KOPT-K1 (cell line): Measurements from ENCODE around the gene ZCCHC2.

ENCODE experiments used
- H3K27ac ChIP-seq: fragments of 200-600 bp; sonication (generic); 2 replicates; pipeline ENCODE4 v1.5.1; 2016; ENCODE audit warnings: antibody characterized with exemption, mild to moderate bottlenecking, low read depth, low read length; ENCODE audit not compliant: poor library complexity, severe bottlenecking
- H3K36me3 ChIP-seq: fragments of 200-600 bp; sonication (generic); 2 replicates; pipeline ENCODE4 v1.5.1; 2017; ENCODE audit warnings: antibody characterized with exemption, mild to moderate bottlenecking, low read length, moderate library complexity; ENCODE audit not compliant: insufficient read depth
- H3K9me3 ChIP-seq: fragments of 200-600 bp; sonication (generic); 2 replicates; pipeline ENCODE4 v1.5.1; 2017; ENCODE audit warnings: antibody characterized with exemption, low read length, mild to moderate bottlenecking; ENCODE audit not compliant: insufficient read depth, poor library complexity, severe bottlenecking

ZCCHC2 gene

DNA sequence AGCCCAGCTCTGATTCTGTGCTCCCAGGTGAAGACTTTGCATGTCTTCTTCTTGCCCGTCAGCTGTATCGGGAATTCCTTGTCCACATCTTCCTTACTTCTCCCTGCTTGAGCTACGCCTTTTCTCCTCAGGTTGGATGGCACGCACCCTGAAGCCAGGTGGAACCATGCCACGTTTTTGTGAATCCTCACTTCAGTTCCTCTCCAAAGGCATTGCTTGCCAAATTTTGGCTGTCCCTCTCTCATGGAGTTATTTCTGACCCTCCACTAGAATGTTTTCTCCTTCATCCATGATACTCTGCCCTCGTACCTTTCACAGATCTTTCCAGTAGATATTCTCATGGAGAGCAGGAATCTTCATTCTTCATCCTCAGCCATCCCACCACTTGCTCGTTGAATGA is 20.2 kb downstream of the ZCCHC2 start:
- peaks cover 54% of the 10 kb centered on the region for H3K36me3 ChIP-seq
- H3K27ac ChIP-seq: no peak overlapping the region
- no peaks in the 10 kb centered on the region for H3K9me3 ChIP-seq

DNA sequence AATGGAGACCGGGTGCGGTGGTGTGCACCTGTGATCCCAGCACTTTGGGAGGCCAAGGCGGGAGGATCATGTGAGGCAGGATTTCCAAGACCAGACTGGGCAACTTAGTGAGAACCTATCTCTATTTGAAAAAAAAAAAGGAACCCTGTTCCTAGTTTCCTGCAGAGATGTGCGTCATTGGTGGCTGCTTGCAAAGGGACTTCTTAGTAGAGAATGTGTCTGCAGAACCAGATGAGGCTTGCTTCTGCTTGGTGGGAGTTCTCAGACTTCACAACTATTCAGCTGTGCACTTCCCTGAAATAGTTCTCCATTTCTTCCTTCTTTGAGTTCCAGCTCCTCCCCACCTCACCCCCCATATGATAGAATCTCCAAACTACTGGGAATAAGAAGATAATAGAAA is 22.3 kb downstream of the ZCCHC2 start:
- Histone ChIP-seq H3K27ac (no peak overlapping the region), H3K9me3 (no peaks in the 10 kb centered on the region), H3K36me3 (peaks cover 50% of the 10 kb centered on the region)

DNA sequence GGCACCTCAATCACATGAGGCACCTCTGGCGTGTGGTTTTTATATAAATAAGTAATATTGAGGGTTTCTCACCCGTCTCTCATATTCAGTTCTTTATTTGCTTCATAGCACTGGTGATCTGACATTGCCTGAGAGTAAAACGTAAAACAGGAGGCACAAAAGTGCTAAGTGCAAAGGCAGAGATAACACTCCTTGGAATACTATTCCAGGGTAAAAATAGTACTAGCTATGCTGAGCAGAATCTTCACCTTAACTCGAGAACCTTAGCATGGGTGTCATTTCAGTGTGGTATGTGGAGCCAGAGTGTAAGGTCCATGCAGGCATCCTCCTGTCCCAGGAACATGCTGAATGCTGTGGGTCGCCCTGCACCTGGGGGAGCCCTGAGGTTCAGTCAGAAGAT is 26.9 kb downstream of the ZCCHC2 start:
- peaks cover 55% of the 10 kb centered on the region for H3K36me3 ChIP-seq
- no peaks in the 10 kb centered on the region for H3K9me3 ChIP-seq
- no peak overlapping the region for H3K27ac ChIP-seq

DNA sequence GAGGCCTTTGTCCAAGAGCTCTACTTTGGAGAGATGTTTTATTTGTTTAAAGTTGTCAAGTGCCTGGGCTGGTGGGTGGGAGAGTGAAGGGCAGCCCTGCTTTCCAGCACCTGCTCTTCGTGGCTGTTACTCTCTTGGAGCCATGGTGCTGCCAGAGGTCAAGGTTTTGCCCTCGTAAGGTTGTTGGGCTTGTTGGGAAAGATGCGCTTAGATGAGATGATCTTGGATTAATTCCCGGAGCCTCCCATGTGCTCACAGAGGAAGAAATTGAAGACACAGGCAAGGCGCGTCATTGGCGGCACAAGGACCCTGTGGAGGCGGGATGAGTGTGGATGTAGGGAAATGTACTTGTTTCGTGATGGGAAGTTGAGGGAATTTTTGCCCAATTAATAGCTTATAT is 27.9 kb downstream of the ZCCHC2 start:
- peaks cover 49% of the 10 kb centered on the region for H3K36me3 ChIP-seq
- no peaks in the 10 kb centered on the region for H3K9me3 ChIP-seq
- H3K27ac ChIP-seq: no peak overlapping the region

DNA sequence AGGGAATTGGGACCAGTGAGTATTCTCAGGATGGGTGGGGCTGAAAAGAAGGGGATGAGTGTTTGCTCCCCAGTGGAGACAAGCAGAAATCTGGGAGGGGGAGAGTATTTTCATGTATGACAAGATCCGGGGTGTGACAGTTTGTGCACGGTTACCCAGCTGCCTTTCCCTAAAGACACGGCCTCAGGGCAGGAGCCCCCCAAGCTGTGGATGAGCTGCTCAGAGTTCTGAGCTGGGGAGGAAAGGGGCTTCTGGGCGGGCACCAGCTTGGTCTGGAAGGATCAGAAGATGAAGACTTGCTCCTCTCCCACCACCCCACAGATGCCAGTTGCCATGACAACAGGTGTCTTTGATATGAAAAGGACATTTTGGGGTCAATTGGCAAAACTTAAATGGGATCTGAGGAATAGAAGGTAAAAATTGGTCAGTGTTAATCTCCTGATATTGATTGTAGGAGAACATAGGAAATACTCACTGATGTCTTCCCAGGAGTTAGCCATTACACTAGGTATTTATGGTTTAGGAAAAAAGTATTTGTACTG is 29.2 kb downstream of the ZCCHC2 start:
- no peaks in the 10 kb centered on the region for H3K9me3 ChIP-seq
- H3K36me3 ChIP-seq: peaks cover 57% of the 10 kb centered on the region
- H3K27ac ChIP-seq: no peak overlapping the region

DNA sequence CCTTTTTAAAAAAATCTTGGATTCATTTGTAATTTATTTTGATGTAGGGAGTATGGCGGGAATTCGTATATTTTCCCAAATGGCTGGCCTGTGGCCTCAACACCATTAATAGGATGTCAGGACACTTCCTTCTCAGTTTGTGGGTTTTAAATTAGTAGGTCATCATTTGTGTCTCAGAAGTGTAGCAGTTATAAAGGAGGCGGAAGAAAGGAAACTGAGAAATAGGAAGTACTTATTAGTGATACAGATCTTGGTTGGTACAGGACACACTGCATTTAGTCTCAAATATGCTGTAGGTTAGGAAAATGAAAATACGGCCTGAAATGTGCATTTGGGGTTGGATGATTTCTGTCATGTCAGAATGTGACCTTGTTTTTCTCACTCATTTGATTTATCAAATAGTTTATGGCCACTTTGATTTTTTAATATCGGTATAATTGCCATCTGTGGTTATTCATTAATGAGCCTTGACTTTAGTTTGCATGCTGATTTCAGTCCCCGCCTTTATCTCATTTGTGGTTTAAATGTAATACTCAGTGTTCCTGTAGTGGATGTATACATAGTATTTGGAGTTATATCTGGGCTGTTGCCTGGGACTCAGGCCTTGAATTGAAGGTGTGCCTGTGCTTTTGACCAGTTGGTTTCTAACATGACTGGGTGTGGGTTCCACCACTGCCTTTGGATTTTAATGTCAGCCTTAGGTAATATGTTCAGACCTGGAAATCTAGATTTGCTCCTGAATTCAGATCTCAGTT is 31.4 kb downstream of the ZCCHC2 start:
- Histone ChIP-seq H3K36me3 (peaks cover 71% of the 10 kb centered on the region), H3K27ac (no peak overlapping the region), H3K9me3 (no peaks in the 10 kb centered on the region)

DNA sequence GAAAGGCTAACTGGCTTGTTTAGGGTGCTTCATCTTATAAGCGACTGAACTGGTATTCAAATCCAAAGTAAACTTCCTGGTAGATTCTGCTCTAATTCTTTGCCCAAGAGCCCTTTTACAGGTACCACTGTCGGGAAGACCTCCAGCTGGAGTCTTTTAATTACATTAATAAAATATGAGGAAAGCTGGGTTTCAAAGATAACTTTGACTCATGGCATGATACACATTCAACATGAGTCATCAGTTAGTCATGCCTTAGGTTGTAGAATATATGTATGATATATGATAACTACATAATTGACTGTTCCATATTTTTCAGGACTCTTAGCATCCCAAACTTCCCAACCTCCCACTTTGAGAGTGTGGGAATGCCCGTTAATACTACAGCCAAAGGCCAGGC is 32.3 kb downstream of the ZCCHC2 start:
- Histone ChIP-seq H3K27ac (no peak overlapping the region), H3K36me3 (peaks cover 68% of the 10 kb centered on the region), H3K9me3 (no peaks in the 10 kb centered on the region)

DNA sequence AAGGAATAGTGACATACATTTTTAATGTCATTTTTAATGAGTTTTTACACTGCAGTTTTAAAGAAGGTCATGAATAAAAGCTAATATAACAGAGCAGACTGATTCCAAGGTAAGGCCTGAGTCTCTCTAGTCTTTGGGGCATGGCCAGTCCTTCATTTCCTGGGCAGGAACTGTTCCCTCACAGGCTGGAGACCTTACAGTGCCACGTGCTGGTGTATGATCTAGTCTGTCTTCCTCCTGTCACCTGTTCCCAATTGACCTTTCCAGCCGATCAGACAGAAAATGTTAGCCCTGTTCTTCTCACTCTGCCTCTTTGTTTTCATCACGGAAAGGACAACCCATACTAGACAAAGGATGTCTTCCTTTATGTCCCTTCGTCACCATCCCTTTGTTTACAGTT is 33.6 kb downstream of the ZCCHC2 start:
- Histone ChIP-seq H3K9me3 (no peaks in the 10 kb centered on the region), H3K27ac (no peak overlapping the region), H3K36me3 (peaks cover 60% of the 10 kb centered on the region)

DNA sequence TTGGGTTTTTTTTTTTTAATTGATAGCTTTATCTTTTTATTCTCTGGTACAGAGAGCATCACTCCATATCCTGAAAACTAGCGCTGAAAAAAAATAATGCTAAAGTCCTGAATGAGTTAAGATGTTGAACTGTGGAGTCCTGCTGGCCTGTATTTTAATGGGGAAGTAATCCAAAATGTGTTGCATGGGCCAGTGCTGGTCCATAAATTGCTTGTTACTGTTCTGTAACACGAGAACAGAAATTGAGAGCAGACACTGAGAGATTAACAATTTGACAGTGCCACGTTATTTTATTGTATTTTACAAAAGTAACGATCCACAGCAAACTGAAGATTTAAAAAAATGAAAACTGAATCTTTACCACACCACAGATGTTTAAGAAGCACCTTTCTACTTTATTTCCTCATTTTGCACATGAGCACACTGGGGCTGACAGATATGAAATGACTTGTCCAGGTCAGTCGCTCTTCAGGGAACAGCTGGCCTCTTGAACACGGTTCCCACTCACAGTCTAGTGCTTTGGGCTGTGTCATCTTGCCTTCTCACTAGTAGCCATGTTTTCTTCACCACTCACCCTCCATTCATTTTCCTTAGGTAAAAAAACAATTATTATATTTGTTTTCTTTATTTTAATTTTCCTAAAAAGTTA is 35.3 kb downstream of the ZCCHC2 start:
- Histone ChIP-seq H3K36me3 (peaks cover 55% of the 10 kb centered on the region), H3K27ac (no peak overlapping the region), H3K9me3 (no peaks in the 10 kb centered on the region)

DNA sequence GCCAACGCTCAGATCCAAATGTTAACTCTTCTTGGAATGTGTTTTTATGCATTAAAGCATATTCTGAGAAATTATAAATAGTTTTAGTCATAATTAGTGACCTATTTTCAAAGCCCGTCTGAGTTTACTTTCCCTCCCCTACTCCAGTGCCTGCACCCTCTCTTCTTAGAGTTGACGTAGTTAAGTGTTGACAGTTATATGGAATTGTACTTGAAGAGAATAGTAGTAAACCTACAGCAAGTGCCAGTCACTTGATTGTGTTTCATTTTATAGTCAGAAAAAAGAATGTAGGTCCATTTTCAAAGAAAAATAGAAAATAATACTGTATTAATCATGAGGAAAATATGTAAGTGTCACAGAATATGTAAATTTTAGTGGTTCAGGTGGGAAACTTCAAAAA is 41.2 kb downstream of the ZCCHC2 start:
- Histone ChIP-seq H3K9me3 (no peaks in the 10 kb centered on the region), H3K27ac (no peak overlapping the region), H3K36me3 (peaks cover 56% of the 10 kb centered on the region)

DNA sequence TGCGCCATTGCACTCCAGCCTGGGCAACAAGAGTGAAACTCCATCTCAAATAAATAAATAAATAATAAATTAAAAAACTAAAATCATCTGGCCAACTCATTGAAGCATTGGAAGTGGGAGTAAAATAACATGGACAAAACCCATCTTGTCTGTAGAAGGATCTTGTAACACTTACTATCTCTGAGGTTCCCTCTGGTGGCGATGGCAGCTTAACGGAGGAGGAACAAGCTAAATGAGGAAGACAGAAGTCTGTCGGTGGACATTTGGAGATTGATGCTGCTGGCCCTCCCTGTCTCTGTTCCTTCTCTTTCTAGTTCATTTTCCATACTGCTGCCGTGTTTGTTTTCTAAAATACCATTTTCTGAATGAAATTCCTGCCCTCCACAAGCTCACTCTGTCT is 43.4 kb downstream of the ZCCHC2 start:
- Histone ChIP-seq H3K36me3 (peaks cover 65% of the 10 kb centered on the region), H3K27ac (no peak overlapping the region), H3K9me3 (no peaks in the 10 kb centered on the region)

DNA sequence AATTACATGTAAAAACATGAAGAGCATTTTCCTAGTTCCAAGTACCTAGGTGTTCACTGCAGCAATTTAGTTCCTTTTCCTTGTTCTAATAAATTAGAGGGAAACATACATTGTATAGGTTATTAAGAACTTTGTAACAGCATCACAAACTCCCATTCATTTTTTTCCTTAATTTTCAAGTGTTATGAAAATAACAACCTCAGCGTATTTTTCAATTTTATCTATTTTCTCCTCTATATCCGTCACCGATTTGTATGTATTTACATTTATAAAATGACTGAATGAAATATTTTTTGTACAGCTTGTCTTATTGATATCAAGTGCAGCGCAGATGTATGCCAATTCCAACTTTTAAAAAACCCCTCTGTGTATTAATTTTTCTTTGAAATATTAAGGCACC is 44.0 kb downstream of the ZCCHC2 start:
- Histone ChIP-seq H3K27ac (no peak overlapping the region), H3K36me3 (peaks cover 65% of the 10 kb centered on the region), H3K9me3 (no peaks in the 10 kb centered on the region)

DNA sequence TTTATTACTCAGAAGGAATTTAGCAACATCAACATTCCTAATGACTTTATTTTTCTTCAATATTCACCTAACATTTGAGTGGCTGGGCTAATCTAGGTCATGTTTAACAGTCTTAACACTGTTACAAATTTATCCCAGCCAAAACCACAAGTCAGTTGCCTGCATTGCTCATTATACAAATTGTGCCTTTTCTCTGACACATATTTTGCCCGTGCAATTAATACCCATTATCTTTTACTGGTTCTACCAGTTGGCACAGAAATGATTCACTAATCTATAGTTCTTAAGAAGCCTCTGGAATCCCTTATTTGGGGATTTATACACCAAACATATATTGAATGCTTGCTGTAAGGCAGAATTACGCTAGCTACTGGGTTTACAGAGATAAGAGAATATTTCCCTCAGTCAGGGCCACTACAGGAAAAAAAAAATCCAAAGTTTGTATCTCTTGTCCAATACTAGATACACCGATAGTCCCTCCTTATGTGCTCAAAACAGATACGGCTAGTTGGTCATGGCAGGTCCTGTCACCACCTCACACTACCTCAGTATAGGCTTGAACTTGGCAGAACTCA is 46.3 kb downstream of the ZCCHC2 start:
- no peak overlapping the region for H3K27ac ChIP-seq
- H3K9me3 ChIP-seq: no peaks in the 10 kb centered on the region
- peaks cover 64% of the 10 kb centered on the region for H3K36me3 ChIP-seq

DNA sequence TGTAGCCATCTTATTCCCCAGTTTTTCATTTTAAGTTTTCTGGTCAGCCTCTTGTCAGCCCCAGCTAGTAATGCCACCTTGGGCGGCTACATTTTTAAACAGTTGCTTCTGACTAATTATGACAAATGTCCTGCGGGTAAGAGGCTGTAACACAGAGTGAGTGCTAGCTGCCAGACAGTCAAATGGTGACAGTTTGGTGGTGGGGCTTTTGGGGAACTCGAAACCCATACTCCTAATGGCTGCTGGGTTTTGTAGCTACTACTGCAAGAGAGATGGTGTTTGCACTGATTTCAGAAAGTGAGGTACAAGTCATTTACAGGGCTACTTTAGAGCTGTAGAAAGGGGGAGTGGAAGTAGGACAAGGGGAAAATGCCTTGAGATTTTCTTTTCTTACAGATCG is 48.2 kb downstream of the ZCCHC2 start:
- H3K36me3 ChIP-seq: peaks cover 68% of the 10 kb centered on the region

DNA sequence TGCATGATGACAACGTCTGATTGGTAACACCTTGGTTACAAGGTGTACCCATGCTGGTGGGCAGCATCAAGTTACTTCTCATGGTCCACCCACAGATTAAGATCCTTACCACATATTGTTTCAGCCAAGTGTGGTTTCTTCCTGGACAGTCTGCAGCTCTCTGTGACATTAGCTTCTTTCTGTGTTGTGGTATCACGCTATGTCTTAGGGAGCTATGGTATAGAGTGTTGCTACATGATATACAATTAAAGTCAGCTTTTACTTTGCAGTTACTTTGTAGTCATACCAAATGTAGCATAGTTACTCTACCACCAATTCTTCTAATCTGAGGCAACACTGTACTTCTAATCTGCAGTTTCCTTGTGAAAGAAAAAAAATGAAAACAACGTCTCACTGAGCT is 48.8 kb downstream of the ZCCHC2 start:
- H3K27ac ChIP-seq: no peak overlapping the region
- H3K36me3 ChIP-seq: peaks cover 67% of the 10 kb centered on the region
- H3K9me3 ChIP-seq: no peaks in the 10 kb centered on the region

More for the DNA sequence above, 48.2 kb downstream of the ZCCHC2 start:
- H3K9me3 ChIP-seq: no peaks in the 10 kb centered on the region
- H3K27ac ChIP-seq: no peak overlapping the region
